ENCODE data around the gene UCHL5.

DNA sequence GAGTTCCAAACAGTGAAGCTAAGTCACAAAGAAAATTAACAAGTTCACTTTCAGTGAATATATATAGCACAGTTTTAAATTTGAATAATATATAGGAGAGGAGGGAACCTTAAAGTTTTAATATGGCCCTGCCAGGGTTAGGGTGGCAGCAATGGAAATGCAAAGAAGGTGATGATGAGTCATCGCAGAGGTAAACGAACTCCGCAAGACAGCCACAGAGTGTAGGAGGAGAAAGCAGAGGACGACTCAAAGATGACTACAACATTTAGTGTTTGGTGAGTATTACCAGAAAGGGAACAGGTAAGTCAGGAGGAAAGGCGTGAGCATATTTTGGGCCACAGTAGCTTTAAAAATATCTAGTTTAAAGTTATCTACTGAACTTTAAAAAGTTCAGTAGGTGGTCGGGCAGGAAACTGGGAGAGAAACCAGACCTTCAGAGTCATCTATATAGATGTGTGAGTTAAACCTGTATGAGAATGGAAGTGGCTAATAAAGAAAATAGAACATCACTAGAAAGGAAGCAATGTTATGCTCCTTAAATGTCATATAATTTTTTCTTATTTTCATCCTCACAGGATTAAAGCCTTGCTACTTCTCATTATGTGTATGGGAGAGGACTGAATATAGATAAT lies 75.7 kb downstream of the UCHL5 start:
- no peak for TF ChIP-seq EZH2 (IDR thresholded peaks at IDR 0.05; ENCODE audit: low read depth)
- TF ChIP-seq, protein P1, sequence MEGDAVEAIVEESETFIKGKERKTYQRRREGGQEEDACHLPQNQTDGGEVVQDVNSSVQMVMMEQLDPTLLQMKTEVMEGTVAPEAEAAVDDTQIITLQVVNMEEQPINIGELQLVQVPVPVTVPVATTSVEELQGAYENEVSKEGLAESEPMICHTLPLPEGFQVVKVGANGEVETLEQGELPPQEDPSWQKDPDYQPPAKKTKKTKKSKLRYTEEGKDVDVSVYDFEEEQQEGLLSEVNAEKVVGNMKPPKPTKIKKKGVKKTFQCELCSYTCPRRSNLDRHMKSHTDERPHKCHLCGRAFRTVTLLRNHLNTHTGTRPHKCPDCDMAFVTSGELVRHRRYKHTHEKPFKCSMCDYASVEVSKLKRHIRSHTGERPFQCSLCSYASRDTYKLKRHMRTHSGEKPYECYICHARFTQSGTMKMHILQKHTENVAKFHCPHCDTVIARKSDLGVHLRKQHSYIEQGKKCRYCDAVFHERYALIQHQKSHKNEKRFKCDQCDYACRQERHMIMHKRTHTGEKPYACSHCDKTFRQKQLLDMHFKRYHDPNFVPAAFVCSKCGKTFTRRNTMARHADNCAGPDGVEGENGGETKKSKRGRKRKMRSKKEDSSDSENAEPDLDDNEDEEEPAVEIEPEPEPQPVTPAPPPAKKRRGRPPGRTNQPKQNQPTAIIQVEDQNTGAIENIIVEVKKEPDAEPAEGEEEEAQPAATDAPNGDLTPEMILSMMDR (conservative IDR thresholded peaks at IDR 0.05) = no peak
